ENCODE results near the gene PDE2A. TPM values are rescaled to one million over a fixed set of nuclear protein-coding genes. Genes with fewer than 3 reads are reported as not detected.

PDE2A gene
- total and polyA plus RNA-seq, 10 of the 15 experiments (the other 5 are each of a cell fraction or from before 2014, with no cell fraction given): 0.06 to 0.15 (median 0.11) TPM; not detected in 6

- TF ChIP-seq PML (IDR thresholded peaks at IDR 0.05; ENCODE audit: low read length) (no peak), RELA (IDR thresholded peaks at IDR 0.05; ENCODE audit: borderline replicate concordance, partially characterized antibody) (no peak), SKIL (IDR thresholded peaks at IDR 0.05; ENCODE audit: low read depth, poor library complexity, severe bottlenecking) (no peak), YBX1 (IDR thresholded peaks at IDR 0.05) (no peak)
- TF ChIP-seq, protein P1, sequence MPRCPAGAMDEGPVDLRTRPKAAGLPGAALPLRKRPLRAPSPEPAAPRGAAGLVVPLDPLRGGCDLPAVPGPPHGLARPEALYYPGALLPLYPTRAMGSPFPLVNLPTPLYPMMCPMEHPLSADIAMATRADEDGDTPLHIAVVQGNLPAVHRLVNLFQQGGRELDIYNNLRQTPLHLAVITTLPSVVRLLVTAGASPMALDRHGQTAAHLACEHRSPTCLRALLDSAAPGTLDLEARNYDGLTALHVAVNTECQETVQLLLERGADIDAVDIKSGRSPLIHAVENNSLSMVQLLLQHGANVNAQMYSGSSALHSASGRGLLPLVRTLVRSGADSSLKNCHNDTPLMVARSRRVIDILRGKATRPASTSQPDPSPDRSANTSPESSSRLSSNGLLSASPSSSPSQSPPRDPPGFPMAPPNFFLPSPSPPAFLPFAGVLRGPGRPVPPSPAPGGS (IDR thresholded peaks at IDR 0.05; ENCODE audit: borderline replicate concordance, insufficient read depth, low read depth, low read length, poor library complexity, severe bottlenecking): no peak
Observed at GRCh38 chr11:72562431-72562830, 111.8 kb downstream of the PDE2A start (continued).

DNA sequence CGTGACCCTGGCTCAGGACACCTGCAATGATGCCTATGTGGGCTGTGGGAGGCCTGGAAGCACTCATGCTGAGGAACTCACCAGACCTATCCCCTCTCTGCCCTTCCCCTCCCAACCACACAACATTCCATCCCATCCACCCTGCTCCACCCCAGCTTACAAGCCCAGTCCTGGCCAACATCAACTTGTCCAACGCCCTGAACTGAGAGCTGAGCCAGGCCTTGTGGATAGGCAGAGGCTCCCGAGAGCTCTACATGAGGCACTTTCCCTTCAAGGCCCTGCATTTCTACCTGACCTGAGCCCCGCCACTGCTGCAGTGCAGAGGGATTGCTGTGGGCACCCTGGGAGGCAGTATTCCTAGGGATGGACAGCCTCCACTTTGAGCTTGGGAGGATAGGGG, 112.4 kb downstream of the PDE2A start:
- Histone ChIP-seq H3K27ac (ENCODE audit: control insufficient read depth, insufficient read depth) (no peak overlapping the region), H3K4me3 (no peak overlapping the region), H3K27me3 (replicated peaks in 1 of 2; ENCODE audit: control insufficient read depth in 2 of 2, insufficient read depth in 2 of 2, low read length in 1 of 2) (peaks cover 0 to 1% of the 10 kb centered on the region in 2 experiments; a peak in 2 of 4 replicates), H4K20me1 (ENCODE audit: control insufficient read depth, insufficient read depth) (no peaks in the 10 kb centered on the region), H3K36me3 (ENCODE audit: control insufficient read depth in 2 of 2, insufficient read depth in 2 of 2, low read length in 1 of 2) (no peaks in the 10 kb centered on the region), H3K4me1 (ENCODE audit: control insufficient read depth, insufficient read depth, low read length) (no peaks in the 10 kb centered on the region), H3K4me2 (ENCODE audit: control insufficient read depth, insufficient read depth) (no peak overlapping the region), H3K79me2 (ENCODE audit: control insufficient read depth, insufficient read depth, low read length) (no peaks in the 10 kb centered on the region), H3K9ac (ENCODE audit: control insufficient read depth, insufficient read depth, low read length) (no peak overlapping the region), H2AFZ (ENCODE audit: control insufficient read depth, low read depth, low read length) (no peak overlapping the region), H3K9me3 (replicated peaks; ENCODE audit: control insufficient read depth, insufficient read depth, low read length) (no peaks in the 10 kb centered on the region)
- in situ Hi-C loops (cut with MboI) (no loop called here), intact Hi-C loops (cut with micrococcal nuclease; ENCODE audit: unreplicated experiment) (no loop called here)
- no TSS peak for BruUV-seq (replicated peaks)
- SMC1A ChIA-PET (ENCODE audit: uncharacterized antibody, unreplicated experiment): interaction anchor here (0.8 to 1.0 kb wide), 2 partner anchors 8 to 79 kb away, joined by 3 read pairs; no protein-coding TSS in a partner anchor
- 2% methylated on average over 4 of the region's 4 CpGs for WGBS (ENCODE audit: insufficient coverage, insufficient replicate concordance, low lambda C conversion rate, missing lambda C conversion rate)
- CTCF ChIA-PET: interaction anchor here (0.6 to 2.2 kb wide), 3 partner anchors 83 to 163 kb away, joined by 3 to 5 read pairs (median 3); no protein-coding TSS in a partner anchor
- POLR2A ChIA-PET: no interaction called here
- DNase-seq (ENCODE audit: low read depth, low spot score) (no peak), ATAC-seq (no peak), FAIRE-seq (no peak)
- RAD21 ChIA-PET (ENCODE audit: unreplicated experiment): no interaction called here
- TF ChIP-seq CBFB (IDR thresholded peaks at IDR 0.05; ENCODE audit: low read depth) (no peak), BACH1 (IDR thresholded peaks at IDR 0.05; ENCODE audit: borderline replicate concordance) (no peak), RB1 (IDR thresholded peaks at IDR 0.05; ENCODE audit: borderline replicate concordance) (no peak), PML (IDR thresholded peaks at IDR 0.05; ENCODE audit: low read length) (no peak), ZBED1 (IDR thresholded peaks at IDR 0.05; ENCODE audit: borderline replicate concordance) (no peak), MTA2 (IDR thresholded peaks at IDR 0.05; ENCODE audit: low read depth) (no peak), NFXL1 (IDR thresholded peaks at IDR 0.05; ENCODE audit: borderline replicate concordance) (no peak), TAF1 (IDR thresholded peaks at IDR 0.05; ENCODE audit: borderline replicate concordance, low read depth, low read length) (no peak), STAT1 (conservative IDR thresholded peaks at IDR 0.05) (no peak), POU2F2 (IDR thresholded peaks at IDR 0.05; ENCODE audit: borderline replicate concordance, low read depth, low read length) (no peak), ZNF217 (IDR thresholded peaks at IDR 0.05) (no peak), YY1 (IDR thresholded peaks at IDR 0.05; ENCODE audit: low read depth, low read length) (no peak), HDAC2 (IDR thresholded peaks at IDR 0.05) (no peak)
- TF ChIP-seq, protein P2, sequence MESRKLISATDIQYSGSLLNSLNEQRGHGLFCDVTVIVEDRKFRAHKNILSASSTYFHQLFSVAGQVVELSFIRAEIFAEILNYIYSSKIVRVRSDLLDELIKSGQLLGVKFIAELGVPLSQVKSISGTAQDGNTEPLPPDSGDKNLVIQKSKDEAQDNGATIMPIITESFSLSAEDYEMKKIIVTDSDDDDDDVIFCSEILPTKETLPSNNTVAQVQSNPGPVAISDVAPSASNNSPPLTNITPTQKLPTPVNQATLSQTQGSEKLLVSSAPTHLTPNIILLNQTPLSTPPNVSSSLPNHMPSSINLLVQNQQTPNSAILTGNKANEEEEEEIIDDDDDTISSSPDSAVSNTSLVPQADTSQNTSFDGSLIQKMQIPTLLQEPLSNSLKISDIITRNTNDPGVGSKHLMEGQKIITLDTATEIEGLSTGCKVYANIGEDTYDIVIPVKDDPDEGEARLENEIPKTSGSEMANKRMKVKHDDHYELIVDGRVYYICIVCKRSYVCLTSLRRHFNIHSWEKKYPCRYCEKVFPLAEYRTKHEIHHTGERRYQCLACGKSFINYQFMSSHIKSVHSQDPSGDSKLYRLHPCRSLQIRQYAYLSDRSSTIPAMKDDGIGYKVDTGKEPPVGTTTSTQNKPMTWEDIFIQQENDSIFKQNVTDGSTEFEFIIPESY (IDR thresholded peaks at IDR 0.05): no peak
- TF ChIP-seq, protein P3, sequence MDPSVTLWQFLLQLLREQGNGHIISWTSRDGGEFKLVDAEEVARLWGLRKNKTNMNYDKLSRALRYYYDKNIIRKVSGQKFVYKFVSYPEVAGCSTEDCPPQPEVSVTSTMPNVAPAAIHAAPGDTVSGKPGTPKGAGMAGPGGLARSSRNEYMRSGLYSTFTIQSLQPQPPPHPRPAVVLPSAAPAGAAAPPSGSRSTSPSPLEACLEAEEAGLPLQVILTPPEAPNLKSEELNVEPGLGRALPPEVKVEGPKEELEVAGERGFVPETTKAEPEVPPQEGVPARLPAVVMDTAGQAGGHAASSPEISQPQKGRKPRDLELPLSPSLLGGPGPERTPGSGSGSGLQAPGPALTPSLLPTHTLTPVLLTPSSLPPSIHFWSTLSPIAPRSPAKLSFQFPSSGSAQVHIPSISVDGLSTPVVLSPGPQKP (IDR thresholded peaks at IDR 0.05; ENCODE audit: low read depth, low read length): no peak
